Measurements from ENCODE around the gene DRAM1.

Gene DRAM1

DNA sequence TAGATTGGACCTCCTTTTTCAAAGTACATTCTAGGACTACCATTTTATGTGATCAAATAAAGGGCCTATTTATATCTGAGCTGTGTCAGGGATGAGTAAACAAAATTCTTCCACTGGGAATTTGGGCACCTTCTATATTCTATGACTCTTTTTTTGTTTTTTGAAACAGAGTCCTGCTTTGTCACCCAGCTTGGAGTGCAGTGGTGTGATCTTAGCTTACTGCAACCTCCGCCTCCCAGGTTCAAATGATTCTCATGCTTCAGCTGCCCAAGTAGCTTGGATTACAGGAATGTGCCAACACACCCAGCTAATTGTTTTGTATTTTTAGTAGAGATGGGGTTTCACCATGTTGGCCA is 64.8 kb downstream of the DRAM1 start:
- no peak for DNase-seq

DNA sequence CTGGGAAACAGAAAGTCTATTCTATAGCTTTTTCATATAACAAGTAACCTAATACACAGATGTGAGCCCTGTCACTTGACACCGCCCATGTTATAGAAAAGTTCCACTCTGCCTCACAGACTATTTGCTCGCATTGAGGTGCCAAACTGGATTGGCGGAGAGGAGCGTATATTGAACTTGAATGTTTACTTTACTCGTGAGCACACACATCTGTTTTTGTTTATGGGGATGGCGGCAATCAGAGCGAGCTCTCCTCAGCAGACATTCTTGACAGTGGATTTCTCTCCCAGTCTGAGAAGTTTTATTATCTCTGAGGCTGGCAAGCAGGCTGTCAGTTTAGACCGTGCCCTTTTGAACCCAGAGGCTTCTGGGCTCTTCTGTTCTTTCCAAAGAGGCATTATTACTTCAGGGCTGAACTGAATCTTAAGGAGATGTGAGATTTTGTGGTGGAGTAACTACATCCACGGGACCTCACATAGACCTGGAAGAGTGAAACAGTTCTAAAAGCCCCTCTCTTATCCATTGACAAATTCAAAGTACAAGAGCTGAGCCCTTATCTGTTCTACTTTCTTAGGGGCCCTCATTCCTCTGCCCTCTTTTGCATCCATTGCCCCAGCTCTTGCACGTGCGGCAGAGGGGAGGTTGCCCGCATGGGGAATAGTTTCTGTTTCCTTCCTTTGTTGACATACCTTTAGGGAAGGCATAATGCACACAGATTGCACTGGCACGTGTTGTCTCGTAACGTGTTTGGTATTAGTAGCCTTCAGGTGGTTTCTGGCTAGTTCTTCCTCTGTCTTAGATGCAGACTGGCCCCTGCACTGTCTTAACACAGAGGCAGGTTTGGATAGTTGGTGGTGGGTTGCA is 68.2 kb downstream of the DRAM1 start:
- DNase-seq = no peak

DNA sequence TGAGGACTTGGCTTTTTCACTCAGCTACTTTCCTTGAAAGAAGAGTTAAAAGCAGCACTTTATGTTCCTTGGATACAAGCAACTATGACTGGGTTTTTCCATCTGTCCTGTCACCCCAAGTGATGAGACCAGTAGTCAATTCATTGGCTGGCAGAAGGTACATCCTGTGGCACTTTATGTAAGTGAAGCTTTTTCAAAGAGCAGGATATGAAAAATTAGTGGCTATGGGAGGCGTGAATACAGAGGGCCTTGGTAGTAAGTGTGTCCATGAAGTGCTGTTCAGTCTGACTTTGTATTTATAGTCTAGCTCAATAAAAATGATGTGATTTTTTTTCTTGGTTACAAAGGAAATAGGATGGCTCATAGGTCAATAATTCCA is 68.8 kb downstream of the DRAM1 start:
- no peak for DNase-seq

DNA sequence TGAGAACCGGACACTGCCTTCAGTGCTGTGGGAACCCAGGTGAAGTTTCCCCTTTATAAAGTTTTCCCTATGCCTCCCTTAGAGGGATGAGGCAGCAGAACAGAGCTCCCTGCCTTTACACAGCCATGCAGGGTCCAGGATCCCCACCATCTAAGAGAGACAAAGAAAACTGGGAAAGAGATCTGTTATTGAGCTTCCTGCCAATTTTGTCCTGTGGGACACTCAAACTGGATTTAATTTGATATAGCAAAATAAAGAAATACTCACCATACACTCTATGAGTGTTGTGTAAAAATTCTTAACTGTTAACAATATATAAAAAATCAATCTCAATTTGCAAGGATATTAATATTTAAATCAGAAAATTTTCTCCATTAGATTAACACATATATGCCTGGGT is 69.9 kb downstream of the DRAM1 start:
- DNase-seq = no peak

DNA sequence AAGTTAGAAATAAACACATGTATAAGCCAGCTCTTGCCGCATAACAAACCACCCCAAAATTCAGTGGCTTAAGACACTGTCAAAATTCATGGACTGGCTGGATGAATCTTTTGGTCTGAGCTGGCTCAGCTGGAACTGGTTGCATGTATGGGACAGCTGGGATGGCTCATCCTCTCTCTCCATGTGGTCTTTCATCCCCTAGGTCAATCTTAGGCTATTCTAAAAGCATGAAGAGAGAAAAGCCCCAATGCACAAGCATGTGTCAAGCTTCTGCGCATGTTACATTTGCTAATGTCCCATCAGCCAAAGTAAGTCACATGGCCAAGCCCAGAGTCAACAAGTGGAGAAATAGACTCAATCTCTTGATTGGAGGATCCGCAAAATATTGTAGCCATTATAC is 71.0 kb downstream of the DRAM1 start:
- DNase-seq = no peak

DNA sequence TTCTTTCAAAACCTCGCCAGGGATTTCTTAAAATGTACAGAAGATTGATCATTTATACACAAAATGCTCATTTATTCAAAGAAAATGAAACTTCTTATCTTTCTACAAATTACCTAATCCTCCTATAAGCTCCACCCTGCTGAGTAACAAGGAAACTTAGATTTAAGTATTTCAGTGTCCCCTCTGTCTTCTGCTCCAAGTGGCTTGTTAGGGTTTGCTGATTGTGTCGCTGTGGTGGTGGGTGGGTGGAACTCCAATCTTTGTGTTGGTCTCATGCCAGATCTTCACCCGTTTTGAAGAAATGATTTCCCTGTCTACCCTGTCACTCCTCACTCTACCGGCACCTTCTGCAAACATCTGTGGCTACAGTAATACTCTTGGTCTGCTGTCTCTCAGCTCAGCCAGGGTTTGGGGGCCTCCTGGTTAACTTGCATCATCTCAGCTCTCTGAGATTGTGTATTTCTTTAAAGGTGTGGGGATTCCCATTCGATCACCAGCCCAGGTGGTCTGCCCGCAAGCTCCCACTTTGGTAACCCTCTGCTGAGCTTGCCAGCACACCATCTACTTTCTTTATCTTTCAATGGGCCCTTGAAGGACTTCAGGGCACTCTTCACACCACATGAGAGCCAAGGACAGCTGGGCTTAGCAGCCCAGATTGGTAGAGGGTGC is 73.8 kb downstream of the DRAM1 start:
- DNase-seq = no peak

GRCh38 chr12:101954113-101954512 is 76.7 kb downstream of the DRAM1 start:
- no peak for DNase-seq

- DNase-seq = no peak
Measured at GRCh38 chr12:101954676-101955075, 77.3 kb downstream of the DRAM1 start.

GRCh38 chr12:101957252-101957959 is 80.0 kb downstream of the DRAM1 start:
- DNase-seq = no peak

DNA sequence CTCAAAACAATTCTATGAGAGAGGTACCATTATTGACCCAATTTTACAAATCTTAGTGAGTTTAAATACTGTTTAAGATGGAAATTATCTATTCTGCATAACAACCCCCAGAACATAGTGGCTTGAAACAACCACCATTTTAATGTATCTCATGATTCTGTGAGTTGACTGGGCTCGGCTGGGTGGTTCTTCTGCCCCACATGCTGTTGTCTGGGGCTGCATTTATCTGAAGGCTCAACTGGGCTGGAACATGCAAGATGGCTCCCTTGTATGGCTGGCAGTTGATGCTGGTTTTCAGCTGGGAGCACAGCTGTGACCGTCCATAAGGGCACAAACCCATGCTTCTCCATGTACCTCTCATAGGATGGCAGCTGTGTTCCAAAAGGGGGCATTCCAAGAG is 82.2 kb downstream of the DRAM1 start:
- DNase-seq = no peak

DNA sequence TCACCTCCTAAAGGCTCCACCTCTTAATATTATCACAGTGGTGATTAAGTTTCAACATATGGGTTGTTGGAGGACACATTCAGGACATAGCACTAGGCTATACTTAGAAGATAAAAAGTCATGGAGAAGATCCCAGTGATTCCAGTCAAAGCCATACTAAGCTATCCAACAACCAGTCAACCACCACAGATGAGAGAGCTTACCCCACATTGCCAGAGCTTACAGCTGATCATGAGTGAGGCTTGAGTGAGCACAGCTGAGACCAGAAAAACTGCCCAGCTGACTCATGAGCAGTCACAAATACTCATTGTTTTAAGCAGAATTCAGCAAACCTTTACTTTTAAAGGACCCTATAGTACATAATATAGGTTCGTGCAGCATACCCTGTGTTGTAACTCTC is 85.1 kb downstream of the DRAM1 start:
- no peak for DNase-seq

DNA sequence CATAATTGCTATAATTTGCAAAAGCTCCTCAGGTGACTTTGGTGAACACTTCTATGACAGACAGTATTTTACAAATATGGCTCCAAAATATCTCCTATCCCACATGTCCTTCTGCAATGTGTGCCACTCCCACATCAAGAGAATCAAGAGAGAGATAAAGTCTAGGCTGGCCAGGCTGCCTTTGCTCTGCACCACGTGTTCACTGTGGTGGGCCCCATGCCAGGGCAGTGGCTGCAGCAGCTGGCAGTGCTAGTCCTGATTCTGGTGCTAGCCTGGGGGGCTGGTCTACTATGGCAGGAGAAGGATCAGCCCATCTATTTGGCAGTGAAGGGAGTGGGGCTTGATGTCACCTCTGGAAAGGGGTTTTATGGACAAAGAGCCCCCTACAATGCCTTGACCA is 86.3 kb downstream of the DRAM1 start:
- no peak for DNase-seq

- DNase-seq = no peak
Measured at GRCh38 chr12:101966496-101966895, 89.1 kb downstream of the DRAM1 start.

DNA sequence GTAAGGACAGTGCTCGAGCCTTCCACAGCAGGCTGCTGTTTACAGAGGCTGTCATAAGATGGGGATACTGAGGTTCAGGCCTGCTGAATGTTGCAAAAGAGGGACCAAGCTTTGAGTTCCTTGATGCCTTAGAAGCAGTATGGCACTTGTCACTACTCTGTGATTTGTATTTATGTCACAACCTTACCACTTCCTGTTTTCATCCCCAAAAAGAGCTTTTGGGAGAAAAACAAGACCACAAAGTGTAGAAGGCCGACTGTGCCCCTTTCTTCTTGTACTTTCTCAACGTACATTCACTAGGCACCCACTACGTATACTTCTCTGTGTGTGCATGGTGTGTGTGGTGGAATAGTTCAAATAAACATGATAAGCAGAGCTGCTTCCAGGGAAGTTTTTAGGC is 90.1 kb downstream of the DRAM1 start:
- peak; percentile 90 for DNase-seq

DNA sequence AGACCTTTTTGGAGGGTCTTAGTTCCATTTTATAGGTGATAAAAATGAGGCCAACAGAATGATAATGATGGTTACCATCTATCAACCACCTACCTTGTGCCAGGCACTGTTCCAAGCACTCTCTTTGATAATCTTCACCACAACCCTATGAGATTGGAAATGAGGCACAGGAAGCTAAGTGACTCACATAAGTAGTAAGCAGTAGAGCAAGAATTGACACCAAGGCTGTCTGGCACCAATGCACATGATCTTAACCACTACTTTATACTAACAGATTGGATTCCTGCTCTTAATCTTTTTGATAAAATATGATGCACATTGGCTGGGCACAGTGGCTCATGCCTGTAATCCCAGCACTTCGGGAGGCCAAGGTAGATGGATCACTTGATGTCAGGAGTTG is 91.4 kb downstream of the DRAM1 start:
- no peak for DNase-seq
